Measurements from ENCODE around the gene CEND1.

The CEND1 gene

GRCh38 chr11:823441-824291 lies 33.8 kb upstream of the CEND1 start:
- H3K4me3 ChIP-seq (ENCODE audit: low read length) = no peak overlapping the region
- TF ChIP-seq CTCF (IDR thresholded peaks at IDR 0.05; ENCODE audit: insufficient read depth, low read depth, low read length, missing control alignments) = no peak
- no peak for DNase-seq (ENCODE audit: low read depth)

- DNase-seq (ENCODE audit: low read depth) = no peak
- no peak overlapping the region for H3K4me3 ChIP-seq (ENCODE audit: low read length)
- no peak for TF ChIP-seq CTCF (IDR thresholded peaks at IDR 0.05; ENCODE audit: insufficient read depth, low read depth, low read length, missing control alignments)
Observed at GRCh38 chr11:821512-822371, 31.9 kb upstream of the CEND1 start.

DNA sequence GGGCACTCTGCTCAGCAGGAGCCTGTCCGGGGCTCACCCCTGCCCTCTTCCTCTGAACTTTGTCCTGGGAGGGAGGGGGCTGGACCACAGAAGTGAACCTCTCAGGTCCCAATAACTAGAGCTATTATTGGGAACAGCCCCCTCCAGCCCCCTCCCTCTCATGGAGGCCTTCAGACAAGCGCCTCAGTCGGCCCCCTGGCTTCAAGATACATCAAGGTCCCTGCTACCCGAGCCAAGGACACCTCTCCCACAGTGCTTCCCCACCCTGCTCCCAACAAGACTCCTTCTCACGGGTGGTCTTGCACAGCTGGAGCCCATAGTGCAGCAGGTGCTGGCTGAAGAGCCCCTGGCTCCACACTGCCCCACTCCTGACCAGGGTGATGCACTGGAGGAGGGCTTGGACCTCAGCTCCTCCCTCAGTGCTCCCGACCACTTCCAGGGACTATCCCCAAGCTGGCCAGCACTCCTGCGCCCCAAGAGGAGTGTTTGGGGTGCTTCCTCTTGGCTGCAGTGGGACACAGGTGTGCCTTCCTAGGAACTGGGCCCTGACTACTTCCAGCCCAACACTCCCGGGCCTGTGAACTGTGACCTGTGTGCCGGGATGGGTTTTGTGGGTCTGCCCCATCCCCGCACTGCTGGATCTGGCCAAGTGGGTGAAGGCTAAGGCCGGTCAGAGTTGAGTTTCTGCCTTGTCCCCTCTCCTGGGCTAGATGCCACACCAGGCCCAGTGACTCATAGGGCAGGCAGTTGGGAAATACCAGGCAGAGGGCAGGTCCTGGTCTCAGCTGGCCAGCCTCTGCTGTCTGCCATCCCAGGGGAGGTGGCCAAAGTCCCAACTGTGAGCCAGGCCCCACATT lies 31.0 kb upstream of the CEND1 start:
- peak; percentile 40 for DNase-seq (ENCODE audit: low read depth)
- TF ChIP-seq CTCF (IDR thresholded peaks at IDR 0.05; ENCODE audit: insufficient read depth, low read depth, low read length, missing control alignments) = no peak

DNA sequence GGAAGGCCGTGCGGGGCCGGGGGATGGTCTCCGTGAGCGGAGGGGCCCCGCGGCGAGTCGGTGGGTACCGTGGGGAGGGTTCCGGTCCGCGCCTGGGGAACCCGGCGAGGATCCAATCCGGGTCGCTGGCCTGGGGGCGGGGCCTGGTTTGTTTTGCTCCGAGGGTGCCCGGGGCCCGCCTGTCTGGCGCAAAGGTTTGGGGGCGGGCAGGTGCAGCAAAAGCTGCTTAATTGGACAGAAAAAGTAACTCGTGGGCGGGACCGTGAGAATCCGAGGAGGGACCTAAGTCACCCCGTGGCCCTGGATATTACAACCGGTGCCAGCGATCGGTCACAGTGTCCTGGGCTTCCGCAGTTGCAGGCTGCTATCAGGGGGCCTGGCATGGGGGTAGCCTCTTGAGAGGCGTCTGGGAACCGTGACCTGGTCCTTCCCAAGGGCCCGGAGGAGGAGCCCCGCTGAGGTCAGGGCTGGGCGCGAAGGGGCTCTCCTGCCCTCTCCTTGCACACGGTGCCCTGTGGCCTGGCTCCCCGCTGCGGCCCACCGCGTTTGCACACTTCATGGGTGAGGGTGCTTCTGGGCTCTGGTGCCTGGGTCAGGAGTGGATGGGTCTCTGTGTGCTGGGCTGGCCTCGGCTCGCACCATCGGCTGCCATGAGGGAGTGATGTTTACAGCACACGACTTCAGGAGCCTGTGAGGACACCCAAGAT lies 30.2 kb upstream of the CEND1 start:
- H3K4me3 ChIP-seq (ENCODE audit: low read length) = peak overlapping the region; percentile 61
- no peak for TF ChIP-seq CTCF (IDR thresholded peaks at IDR 0.05; ENCODE audit: insufficient read depth, low read depth, low read length, missing control alignments)
- DNase-seq (ENCODE audit: low read depth) = peak; percentile 85

More for the DNA sequence above, 31.0 kb upstream of the CEND1 start:
- H3K4me3 ChIP-seq (ENCODE audit: low read length) = peak overlapping the region; percentile 61

GRCh38 chr11:819129-819931 lies 29.4 kb upstream of the CEND1 start:
- H3K4me3 ChIP-seq (ENCODE audit: low read length) = peak overlapping the region; percentile 61
- no peak for TF ChIP-seq CTCF (IDR thresholded peaks at IDR 0.05; ENCODE audit: insufficient read depth, low read depth, low read length, missing control alignments)
- DNase-seq (ENCODE audit: low read depth) = peak; percentile 92
